Nephron (organoid): ENCODE results near the gene CNNM3.

Experiments used
- H3K27ac Mint-ChIP-seq, 3 experiments: 2 replicates each; pipeline ENCODE4 v1.8.0; 2020; ENCODE audit warnings: mixed read lengths in 3 of 3, mild to moderate bottlenecking in 2 of 3, moderate library complexity in 1 of 3
- H3K27me3 Mint-ChIP-seq: 2 replicates; pipeline ENCODE4 v1.8.0; 2021; ENCODE audit warnings: low read depth, mild to moderate bottlenecking, moderate library complexity, mixed read lengths
- H3K36me3 Mint-ChIP-seq: 2 replicates; pipeline ENCODE4 v1.8.0; 2020; ENCODE audit warnings: low read depth, mixed read lengths
- H3K4me1 Mint-ChIP-seq: 2 replicates; pipeline ENCODE4 v1.8.0; 2020; ENCODE audit warnings: mixed read lengths
- H3K4me3 Mint-ChIP-seq, 3 experiments: 2 replicates each; pipeline ENCODE4 v1.8.0; 2020; ENCODE audit warnings: mild to moderate bottlenecking in 3 of 3, mixed read lengths in 3 of 3, moderate library complexity in 2 of 3
- H3K9me3 Mint-ChIP-seq: 2 replicates; pipeline ENCODE4 v1.8.0; 2020; ENCODE audit warnings: mixed read lengths
- CTCF ChIP-seq, 3 experiments: fragments of 200-600 bp; sonication (generic); IDR thresholded peaks; one replicate each; pipeline ENCODE4 v1.5.0; 2021; ENCODE audit warnings: antibody characterized with exemption in 3 of 3; ENCODE audit not compliant: unreplicated experiment in 3 of 3

CNNM3 gene

GRCh38 chr2:96866586-96866985 lies 50.5 kb downstream of the CNNM3 start:
- Mint-ChIP-seq H3K4me3 (peak overlapping the region; percentile 92 to 94 (median 93)), H3K9me3 (no peaks in the 10 kb centered on the region), H3K36me3 (peaks cover 24% of the 10 kb centered on the region), H3K27me3 (no peaks in the 10 kb centered on the region), H3K4me1 (peaks cover 25% of the 10 kb centered on the region), H3K27ac (peak overlapping the region; percentile 70 to 89 (median 79))
- no peak for TF ChIP-seq CTCF (IDR thresholded peaks at IDR 0.05; ENCODE audit: unreplicated experiment in 3 of 3)

- peak overlapping the region; percentile 92 to 94 (median 93) for H3K4me3 Mint-ChIP-seq
Measured at GRCh38 chr2:96866986-96867755, 51.1 kb downstream of the CNNM3 start.

GRCh38 chr2:96867756-96868554 lies 51.9 kb downstream of the CNNM3 start:
- peaks cover 26% of the 10 kb centered on the region for H3K4me1 Mint-ChIP-seq
- peaks cover 16% of the 10 kb centered on the region for H3K36me3 Mint-ChIP-seq
- peak overlapping the region; percentile 89 to 98 (median 95) for H3K27ac Mint-ChIP-seq
- H3K27me3 Mint-ChIP-seq = peaks cover 4% of the 10 kb centered on the region
- H3K4me3 Mint-ChIP-seq = peak overlapping the region; percentile 92 to 94 (median 93)
- no peak for TF ChIP-seq CTCF (IDR thresholded peaks at IDR 0.05; ENCODE audit: unreplicated experiment in 3 of 3)
- H3K9me3 Mint-ChIP-seq = no peaks in the 10 kb centered on the region

More at GRCh38 chr2:96866986-96867755, 51.1 kb downstream of the CNNM3 start:
- peaks cover 1% of the 10 kb centered on the region for H3K27me3 Mint-ChIP-seq
- peaks cover 25% of the 10 kb centered on the region for H3K4me1 Mint-ChIP-seq
- peak overlapping the region; percentile 89 to 98 (median 95) for H3K27ac Mint-ChIP-seq
- no peaks in the 10 kb centered on the region for H3K9me3 Mint-ChIP-seq
- no peak for TF ChIP-seq CTCF (IDR thresholded peaks at IDR 0.05; ENCODE audit: unreplicated experiment in 3 of 3)
- H3K36me3 Mint-ChIP-seq = peaks cover 18% of the 10 kb centered on the region

- peak; percentile 67 to 88 (median 73) for TF ChIP-seq CTCF (IDR thresholded peaks at IDR 0.05; ENCODE audit: unreplicated experiment in 3 of 3)
- peaks cover 4% of the 10 kb centered on the region for H3K27me3 Mint-ChIP-seq
- peak overlapping the region; percentile 89 to 98 (median 95) for H3K27ac Mint-ChIP-seq
- no peaks in the 10 kb centered on the region for H3K9me3 Mint-ChIP-seq
- H3K36me3 Mint-ChIP-seq = peaks cover 10% of the 10 kb centered on the region
- H3K4me3 Mint-ChIP-seq = peak overlapping the region; percentile 92 to 94 (median 93)
- H3K4me1 Mint-ChIP-seq = peaks cover 26% of the 10 kb centered on the region
Measured at GRCh38 chr2:96868555-96869280, 52.6 kb downstream of the CNNM3 start.

- Mint-ChIP-seq H3K27me3 (peaks cover 4% of the 10 kb centered on the region), H3K4me3 (peak overlapping the region; percentile 49 to 92 (median 53)), H3K27ac (peak overlapping the region in 1 of 3 experiments; percentile 40), H3K36me3 (peaks cover 10% of the 10 kb centered on the region), H3K9me3 (no peaks in the 10 kb centered on the region), H3K4me1 (peaks cover 29% of the 10 kb centered on the region)
- peak; percentile 9 to 48 (median 13) for TF ChIP-seq CTCF (IDR thresholded peaks at IDR 0.05; ENCODE audit: unreplicated experiment in 3 of 3)
Measured at GRCh38 chr2:96869281-96869821, 53.3 kb downstream of the CNNM3 start.
